Peyer's patch (tissue), 4 donors: ENCODE results near the gene SKI. TPM values are rescaled to one million over a fixed set of nuclear protein-coding genes. Genes with fewer than 3 reads are reported as not detected.

Source experiments
- DNase-seq, 3 donors: peaks; one replicate each; pipeline ENCODE4 v3.0.0-alpha.2; 2017 to 2019
- H3K27ac ChIP-seq, 4 donors: fragments of 200-600 bp; sonication (generic); one replicate each; pipeline ENCODE4 v1.5.1; 2016 to 2019
- H3K27me3 ChIP-seq, 2 donors: fragments of 200-600 bp; sonication (generic); one replicate each; pipeline ENCODE4 v1.5.1; 2019
- H3K36me3 ChIP-seq, 3 donors: fragments of 200-600 bp; sonication (generic); one replicate each; pipeline ENCODE4 v1.5.1; 2016 to 2019
- H3K4me1 ChIP-seq, 4 donors: fragments of 200-600 bp; sonication (generic); one replicate each; pipeline ENCODE4 v1.5.1; 2016 to 2019
- H3K4me3 ChIP-seq, 4 donors: fragments of 200-600 bp; sonication (generic); 1 replicate in 3 of 4; 2 replicates in 1 of 4; pipeline ENCODE4 v1.5.1; 2016 to 2019; ENCODE audit warnings: mild to moderate bottlenecking in 1 of 4
- H3K9me3 ChIP-seq, 4 donors: fragments of 200-600 bp; sonication (generic); one replicate each; pipeline ENCODE4 v1.5.1; 2016 to 2019; ENCODE audit warnings: mild to moderate bottlenecking in 1 of 4
- POLR2A ChIP-seq, 2 donors: fragments of 450-650 bp; IDR thresholded peaks; one replicate each; pipeline ENCODE4 v1.5.1; 2017; ENCODE audit warnings: antibody characterized with exemption in 2 of 2, mild to moderate bottlenecking in 2 of 2, moderate library complexity in 2 of 2
- total RNA-seq, 4 donors: library from RNA; depleted of rRNA; stranded (reverse); fragments of >200 nt; gene quantifications; one replicate each; pipeline ENCODE4 v1.1.0, GENCODE V29; 2016
- TF ChIP-seq, protein P1 (sequence below), 6 experiments: fragments of 450-650 bp in 4 of 6; fragments of 200-600 bp in 2 of 6; sonication (generic) in 1 of 6; IDR thresholded peaks; one replicate each; pipeline ENCODE4 v1.5.1; 2017 to 2019; ENCODE audit warnings: antibody characterized with exemption in 6 of 6, mild to moderate bottlenecking in 3 of 6, moderate library complexity in 1 of 6

The SKI gene
- total RNA-seq, 4 donors from 2014 or later, result 20.1 to 41.5 (median 37.1) TPM

DNA sequence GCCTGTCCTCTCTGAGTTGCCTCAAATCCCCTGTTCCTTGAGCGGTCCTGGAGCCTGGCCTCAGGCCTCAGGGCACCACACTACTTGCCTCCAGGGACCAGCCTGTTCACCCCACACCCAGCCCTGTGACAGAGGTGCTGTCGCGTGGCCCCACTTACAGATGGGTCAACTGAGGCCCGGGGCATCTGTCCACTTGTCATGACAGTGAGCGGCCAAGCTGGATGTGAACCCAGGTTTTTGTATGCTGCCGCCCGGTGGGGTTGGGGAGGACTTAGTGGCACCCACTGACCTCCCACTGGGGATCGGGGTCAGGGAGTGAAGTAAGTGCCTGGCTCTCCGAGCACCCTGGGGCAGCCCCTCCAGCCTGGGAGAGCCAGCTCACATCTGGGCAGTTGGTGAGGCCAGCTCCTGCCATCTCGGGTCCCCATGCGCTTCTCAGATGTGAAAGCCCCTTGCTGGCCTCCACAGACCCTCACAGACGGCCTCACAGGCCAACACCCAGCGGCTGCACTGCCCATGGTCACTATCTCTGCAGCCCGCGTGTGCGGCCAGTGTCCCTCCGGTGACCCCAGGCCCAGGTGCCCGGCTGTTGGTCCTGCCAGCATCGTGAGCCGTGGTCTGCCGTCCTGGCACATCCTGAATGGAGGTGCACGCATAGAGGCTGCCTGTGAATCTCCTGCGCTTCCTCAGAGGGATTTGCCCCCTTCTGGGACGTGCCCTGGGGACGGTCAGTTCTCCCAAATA lies 24.3 kb upstream of the SKI start:
- H3K36me3 ChIP-seq, result no peaks in the 10 kb centered on the region
- peak overlapping the region; percentile 63 to 90 (median 82) for H3K27ac ChIP-seq
- H3K27me3 ChIP-seq, result no peaks in the 10 kb centered on the region
- TF ChIP-seq, protein P1, sequence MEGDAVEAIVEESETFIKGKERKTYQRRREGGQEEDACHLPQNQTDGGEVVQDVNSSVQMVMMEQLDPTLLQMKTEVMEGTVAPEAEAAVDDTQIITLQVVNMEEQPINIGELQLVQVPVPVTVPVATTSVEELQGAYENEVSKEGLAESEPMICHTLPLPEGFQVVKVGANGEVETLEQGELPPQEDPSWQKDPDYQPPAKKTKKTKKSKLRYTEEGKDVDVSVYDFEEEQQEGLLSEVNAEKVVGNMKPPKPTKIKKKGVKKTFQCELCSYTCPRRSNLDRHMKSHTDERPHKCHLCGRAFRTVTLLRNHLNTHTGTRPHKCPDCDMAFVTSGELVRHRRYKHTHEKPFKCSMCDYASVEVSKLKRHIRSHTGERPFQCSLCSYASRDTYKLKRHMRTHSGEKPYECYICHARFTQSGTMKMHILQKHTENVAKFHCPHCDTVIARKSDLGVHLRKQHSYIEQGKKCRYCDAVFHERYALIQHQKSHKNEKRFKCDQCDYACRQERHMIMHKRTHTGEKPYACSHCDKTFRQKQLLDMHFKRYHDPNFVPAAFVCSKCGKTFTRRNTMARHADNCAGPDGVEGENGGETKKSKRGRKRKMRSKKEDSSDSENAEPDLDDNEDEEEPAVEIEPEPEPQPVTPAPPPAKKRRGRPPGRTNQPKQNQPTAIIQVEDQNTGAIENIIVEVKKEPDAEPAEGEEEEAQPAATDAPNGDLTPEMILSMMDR (IDR thresholded peaks at IDR 0.05), result no peak
- TF ChIP-seq POLR2A (IDR thresholded peaks at IDR 0.05), result no peak
- H3K4me3 ChIP-seq, result peak overlapping the region in 3 of 4 donors; percentile 43 to 62 (median 46)
- DNase-seq, result no peak
- no peaks in the 10 kb centered on the region for H3K9me3 ChIP-seq
- peaks cover 2 to 45% (median 14%) of the 10 kb centered on the region in 4 donors for H3K4me1 ChIP-seq

DNA sequence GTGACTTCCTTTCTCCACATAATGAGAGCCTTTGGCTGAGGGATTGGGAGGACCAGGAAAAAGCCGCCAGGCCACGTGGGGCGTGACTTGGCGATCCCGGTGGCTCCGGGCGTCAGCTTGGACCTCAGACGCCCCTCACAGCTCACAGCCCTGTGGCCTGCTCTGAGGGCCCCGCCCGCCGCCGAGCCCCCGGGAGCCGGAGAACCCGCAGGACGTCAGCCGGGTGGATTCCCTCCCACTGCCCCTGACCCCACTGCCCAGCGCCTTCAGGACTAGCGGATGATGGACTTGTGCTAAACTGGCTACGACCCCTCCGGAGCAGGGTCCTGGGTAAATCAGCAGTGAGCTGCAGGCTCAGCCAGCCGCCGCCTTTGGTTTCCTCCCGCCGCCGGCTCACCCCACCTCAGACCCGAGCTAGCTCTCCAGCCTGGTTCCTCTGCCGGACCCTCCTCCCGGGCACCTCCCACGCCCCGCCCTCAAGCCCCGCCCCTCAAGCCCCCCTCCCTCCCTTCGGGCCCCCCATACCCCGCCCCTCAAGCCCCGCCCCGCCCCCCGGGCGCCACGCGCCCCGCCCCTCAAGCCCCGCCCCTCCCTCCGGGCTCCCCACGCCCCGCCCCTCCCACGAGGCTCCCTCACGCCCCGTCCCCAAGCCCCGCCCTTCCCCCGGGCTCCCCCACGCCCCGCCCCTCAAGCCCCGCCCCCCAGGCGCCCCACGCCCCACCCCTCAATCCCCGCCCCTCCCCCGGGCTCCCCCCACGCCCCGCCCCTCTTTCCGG lies 23.5 kb upstream of the SKI start:
- H3K27me3 ChIP-seq, result no peaks in the 10 kb centered on the region
- no peaks in the 10 kb centered on the region for H3K36me3 ChIP-seq
- H3K9me3 ChIP-seq, result no peaks in the 10 kb centered on the region
- peak overlapping the region; percentile 13 to 62 (median 44) for H3K4me3 ChIP-seq
- peaks cover 2 to 43% (median 13%) of the 10 kb centered on the region in 4 donors for H3K4me1 ChIP-seq
- peak overlapping the region; percentile 63 to 90 (median 86) for H3K27ac ChIP-seq
- no peak for TF ChIP-seq POLR2A (IDR thresholded peaks at IDR 0.05)
- TF ChIP-seq, protein P1 (IDR thresholded peaks at IDR 0.05), result no peak
- peak in 1 of 3 donors; percentile 89 for DNase-seq

DNA sequence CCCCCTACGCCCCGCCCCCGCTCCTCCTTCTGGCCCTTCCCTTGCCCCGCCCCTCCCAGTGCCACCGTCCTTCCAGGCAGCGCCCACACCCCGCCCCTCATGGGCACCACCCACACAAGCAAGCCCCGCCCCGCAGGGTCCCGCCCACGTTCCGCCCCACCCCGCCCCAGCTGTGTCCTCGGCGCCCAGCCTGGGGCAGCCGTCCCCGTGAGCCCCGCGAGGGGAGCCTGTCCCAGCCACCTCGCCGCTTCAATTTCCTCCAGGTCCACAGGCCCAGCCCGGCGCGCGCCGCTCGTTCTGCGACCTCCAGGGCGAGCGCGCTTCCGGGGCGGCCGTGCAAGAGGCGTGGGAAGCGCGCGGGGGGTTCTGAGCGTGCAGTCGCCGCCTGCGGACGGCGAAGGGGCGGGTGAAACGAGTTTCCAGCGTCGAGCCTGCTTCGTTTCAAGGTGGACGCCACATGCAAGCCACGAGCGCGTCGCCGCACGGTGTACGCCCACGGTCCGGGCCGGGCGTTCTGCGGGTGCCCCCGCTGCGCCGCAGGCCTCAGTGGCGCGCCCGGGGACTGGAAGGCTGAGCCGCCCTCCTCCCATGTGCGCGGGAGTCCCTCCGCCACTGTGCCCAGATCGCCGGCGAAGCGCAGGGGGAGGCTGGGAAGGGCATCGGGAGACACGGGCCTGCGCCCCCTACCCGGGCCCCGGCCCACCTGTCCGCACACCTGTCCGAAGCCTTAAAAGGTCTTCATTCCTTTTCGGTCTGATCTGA lies 22.7 kb upstream of the SKI start:
- peaks cover 2 to 37% (median 11%) of the 10 kb centered on the region in 4 donors for H3K4me1 ChIP-seq
- no peaks in the 10 kb centered on the region for H3K9me3 ChIP-seq
- H3K27ac ChIP-seq, result peak overlapping the region; percentile 70 to 88 (median 84)
- H3K4me3 ChIP-seq, result peak overlapping the region; percentile 49 to 66 (median 60)
- no peaks in the 10 kb centered on the region for H3K27me3 ChIP-seq
- no peaks in the 10 kb centered on the region for H3K36me3 ChIP-seq
- TF ChIP-seq POLR2A (IDR thresholded peaks at IDR 0.05), result peak in 1 of 2 donors; percentile 45
- TF ChIP-seq, protein P1 (IDR thresholded peaks at IDR 0.05), result peak in 3 of 6 experiments; percentile 23 to 27 (median 27)
- peak; percentile 99 for DNase-seq

DNA sequence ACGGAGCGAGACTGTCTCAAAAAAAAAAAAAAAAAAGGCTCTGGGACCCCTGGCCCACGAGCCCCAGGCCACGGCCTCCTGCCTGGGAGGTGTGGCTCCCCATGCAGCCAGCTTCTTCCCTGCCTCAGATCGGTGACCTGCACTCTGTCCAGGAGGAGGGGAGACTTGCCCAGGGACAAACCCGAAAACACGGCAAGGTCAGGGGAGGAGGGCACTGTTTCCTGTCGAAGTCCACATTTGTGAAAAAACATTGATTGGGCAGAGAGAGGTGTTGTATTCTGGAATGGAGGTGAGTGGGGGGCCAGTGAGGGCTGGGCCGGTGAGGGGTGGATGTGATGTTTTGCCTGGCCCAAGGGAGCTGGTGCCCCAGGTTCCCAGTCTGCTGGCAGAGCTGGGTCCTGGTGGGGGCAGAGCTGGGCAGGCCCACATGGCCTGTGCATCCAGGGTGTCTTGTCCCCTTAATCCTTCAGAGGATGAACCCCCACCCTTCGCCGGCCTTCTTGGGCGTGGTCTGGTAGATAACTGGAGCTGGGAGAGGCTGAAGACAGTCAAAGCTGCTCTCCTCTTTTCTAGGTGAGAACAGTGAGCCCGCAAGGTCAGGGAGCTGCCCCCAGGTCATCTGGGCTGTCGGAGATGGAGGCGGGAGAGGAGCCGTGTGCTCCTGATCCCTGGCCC lies 21.2 kb upstream of the SKI start:
- TF ChIP-seq POLR2A (IDR thresholded peaks at IDR 0.05), result no peak
- TF ChIP-seq, protein P1 (IDR thresholded peaks at IDR 0.05), result no peak
- no peaks in the 10 kb centered on the region for H3K27me3 ChIP-seq
- peaks cover 2 to 31% (median 11%) of the 10 kb centered on the region in 4 donors for H3K4me1 ChIP-seq
- no peak for DNase-seq
- H3K4me3 ChIP-seq, result no peak overlapping the region
- H3K9me3 ChIP-seq, result no peaks in the 10 kb centered on the region
- peak overlapping the region; percentile 51 to 81 (median 74) for H3K27ac ChIP-seq
- no peaks in the 10 kb centered on the region for H3K36me3 ChIP-seq
